GM19351 (cell line): ENCODE data around the gene PRR23C.

Experiments used
- ATAC-seq: cut with Tn5 transposase; IDR thresholded peaks from one replicate; pipeline ENCODE4 v1.9.1; 2021; ENCODE audit warnings: mild to moderate bottlenecking, moderate library complexity; ENCODE audit not compliant: unreplicated experiment

The PRR23C gene

GRCh38 chr3:139005356-139005993, 39.2 kb downstream of the PRR23C start:
- ATAC-seq, result no peak

GRCh38 chr3:138995706-138996105, 49.0 kb downstream of the PRR23C start:
- no peak for ATAC-seq
